Lung (tissue), 12 donors: Measurements from ENCODE around the gene SAP30BP. TPM values are rescaled to one million over a fixed set of nuclear protein-coding genes. Genes with fewer than 3 reads are reported as not detected.
A peak's percentile ranks its signal among the peaks of the same experiment; 100 is the strongest.

Experiments used
- ATAC-seq: fragments of 200-7000 bp; cut with Tn5 transposase; one replicate; pipeline ENCODE4 v1.9.1; 2020; ENCODE audit warnings: moderate number of reproducible peaks; ENCODE audit not compliant: insufficient read depth, low FRiP score
- DNase-seq, 3 donors: peaks; one replicate each; pipeline ENCODE4 v3.0.0-alpha.2; 2013 to 2017
- H3K27ac ChIP-seq, 2 donors: one replicate each; pipeline ENCODE4 v1.5.1; 2013; ENCODE audit warnings: mild to moderate bottlenecking in 2 of 2, moderate library complexity in 2 of 2, control low read depth in 1 of 2, inconsistent platforms in 1 of 2, low read depth in 1 of 2, low read length in 1 of 2
- H3K27me3 ChIP-seq, 3 donors: one replicate each; pipeline ENCODE4 v1.5.1; 2013; ENCODE audit warnings: low read length in 2 of 3; ENCODE audit not compliant: control insufficient read depth in 3 of 3, insufficient read depth in 3 of 3
- H3K36me3 ChIP-seq, 4 donors: one replicate each; pipeline ENCODE4 v1.5.1; 2013; ENCODE audit warnings: low read length in 4 of 4, mild to moderate bottlenecking in 1 of 4, moderate library complexity in 1 of 4; ENCODE audit not compliant: control insufficient read depth in 4 of 4, insufficient read depth in 4 of 4
- H3K4me1 ChIP-seq, 5 donors: one replicate each; pipeline ENCODE4 v1.5.1; 2013; ENCODE audit warnings: low read length in 5 of 5, mild to moderate bottlenecking in 2 of 5, moderate library complexity in 1 of 5; ENCODE audit not compliant: control insufficient read depth in 5 of 5, insufficient read depth in 5 of 5
- H3K4me3 ChIP-seq: one replicate; pipeline ENCODE4 v1.5.1; 2013; ENCODE audit warnings: mild to moderate bottlenecking, control low read depth, moderate library complexity
- H3K9ac ChIP-seq, 2 donors: one replicate each; pipeline ENCODE4 v1.5.1; 2013; ENCODE audit warnings: low read length in 2 of 2, control low read depth in 1 of 2; ENCODE audit not compliant: insufficient read depth in 1 of 2
- H3K9me3 ChIP-seq, 4 donors: one replicate each; pipeline ENCODE4 v1.5.1; 2013; ENCODE audit warnings: low read length in 3 of 4, mild to moderate bottlenecking in 1 of 4, moderate library complexity in 1 of 4; ENCODE audit not compliant: control insufficient read depth in 4 of 4, insufficient read depth in 3 of 4
- WGBS, 2 donors: extraction: QIAGEN DNeasy Blood & Tissue Kit; methylation state at CpG; one replicate each; pipeline ENCODE4 v1.1.7; 2013; 5-methylcytosine and 5-hydroxymethylcytosine counted together
- polyA plus RNA-seq, 2 donors: library from polyadenylated mRNA; stranded (reverse); fragments of 200-250 nt; gene quantifications; one replicate each; pipeline ENCODE4 v1.2.1, GENCODE V29; 2013
- total RNA-seq, 2 donors: library from RNA; depleted of rRNA in 1 of 2; stranded (reverse); fragments of >200 nt in 1 of 2; gene quantifications; one replicate each; pipeline ENCODE4 v1.2.1, GENCODE V29; 2014 to 2021
- TF ChIP-seq, protein P1 (sequence below): IDR thresholded peaks from 2 replicates; pipeline ENCODE4 v1.5.1; 2012; ENCODE audit warnings: mild to moderate bottlenecking; ENCODE audit errors: control extremely low read depth, extremely low read depth
- donor health status: control.
- donor health status: control.
- donor health status: Bipolar disorder and iron deficiency.
- donor health status: healthy.
- donor health status: DM: yes; HTN: yes; CAD: no.

The SAP30BP gene
- total and polyA plus RNA-seq, 4 donors: 46.5 to 82.9 (median 77.3) TPM

DNA sequence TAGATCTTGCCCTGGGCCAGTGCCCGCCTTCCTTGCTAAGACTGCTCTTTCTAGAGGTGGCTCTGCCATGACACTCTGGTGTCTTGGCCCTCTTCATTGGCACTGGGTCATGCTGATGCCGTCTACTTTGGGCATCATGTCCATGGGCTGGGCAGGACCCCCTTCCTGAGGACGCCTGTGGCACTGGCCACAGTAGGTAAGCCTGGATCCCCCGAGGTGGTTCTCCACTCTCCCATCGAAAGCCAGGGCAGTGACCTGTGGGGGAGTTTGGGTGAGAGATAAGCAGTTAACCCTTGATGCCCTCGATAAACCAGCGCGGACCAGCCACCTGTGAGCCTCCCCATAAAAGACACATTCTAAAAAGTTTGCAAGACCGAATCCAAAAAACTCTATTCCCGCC lies 34.1 kb downstream of the SAP30BP start:
- no peak for DNase-seq
- no peaks in the 10 kb centered on the region for H3K9me3 ChIP-seq
- no peak overlapping the region for H3K4me3 ChIP-seq
- H3K36me3 ChIP-seq: peaks cover 6 to 58% (median 37%) of the 10 kb centered on the region in 4 donors
- no peak overlapping the region for H3K9ac ChIP-seq
- H3K27me3 ChIP-seq: no peaks in the 10 kb centered on the region
- peak overlapping the region in 1 of 2 donors; percentile 79 for H3K27ac ChIP-seq
- no peak for ATAC-seq
- WGBS, 2 donors: 93 to 95% methylated on average over 10 of the region's 10 CpGs
- H3K4me1 ChIP-seq: peaks cover 0 to 16% (median 7%) of the 10 kb centered on the region in 5 donors
- TF ChIP-seq, protein P1, sequence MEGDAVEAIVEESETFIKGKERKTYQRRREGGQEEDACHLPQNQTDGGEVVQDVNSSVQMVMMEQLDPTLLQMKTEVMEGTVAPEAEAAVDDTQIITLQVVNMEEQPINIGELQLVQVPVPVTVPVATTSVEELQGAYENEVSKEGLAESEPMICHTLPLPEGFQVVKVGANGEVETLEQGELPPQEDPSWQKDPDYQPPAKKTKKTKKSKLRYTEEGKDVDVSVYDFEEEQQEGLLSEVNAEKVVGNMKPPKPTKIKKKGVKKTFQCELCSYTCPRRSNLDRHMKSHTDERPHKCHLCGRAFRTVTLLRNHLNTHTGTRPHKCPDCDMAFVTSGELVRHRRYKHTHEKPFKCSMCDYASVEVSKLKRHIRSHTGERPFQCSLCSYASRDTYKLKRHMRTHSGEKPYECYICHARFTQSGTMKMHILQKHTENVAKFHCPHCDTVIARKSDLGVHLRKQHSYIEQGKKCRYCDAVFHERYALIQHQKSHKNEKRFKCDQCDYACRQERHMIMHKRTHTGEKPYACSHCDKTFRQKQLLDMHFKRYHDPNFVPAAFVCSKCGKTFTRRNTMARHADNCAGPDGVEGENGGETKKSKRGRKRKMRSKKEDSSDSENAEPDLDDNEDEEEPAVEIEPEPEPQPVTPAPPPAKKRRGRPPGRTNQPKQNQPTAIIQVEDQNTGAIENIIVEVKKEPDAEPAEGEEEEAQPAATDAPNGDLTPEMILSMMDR: no peak

DNA sequence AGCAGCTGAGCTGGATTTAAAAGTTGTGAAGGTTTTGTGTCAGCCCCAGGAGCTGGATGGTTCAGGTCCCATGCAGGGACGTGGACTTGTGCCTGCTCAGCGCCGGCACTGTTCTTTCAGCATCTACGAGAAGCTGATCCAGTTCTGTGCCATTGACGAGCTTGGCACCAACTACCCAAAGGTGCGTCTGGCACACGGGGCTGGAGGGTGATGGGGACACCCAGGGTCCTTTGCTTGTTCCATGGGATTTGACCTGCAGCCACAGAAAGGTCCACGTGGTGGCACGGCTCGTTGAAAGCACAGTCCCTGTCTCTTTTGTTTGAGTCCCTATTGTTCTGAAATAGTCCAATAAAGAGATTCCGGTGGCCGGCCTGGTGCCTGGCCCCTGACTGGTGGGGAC lies 36.1 kb downstream of the SAP30BP start:
- TF ChIP-seq, protein P1: no peak
- ATAC-seq: no peak
- Histone ChIP-seq H3K36me3 (peaks cover 6 to 70% (median 39%) of the 10 kb centered on the region in 4 donors), H3K27ac (no peak overlapping the region), H3K4me3 (no peak overlapping the region), H3K27me3 (no peaks in the 10 kb centered on the region), H3K4me1 (peaks cover 0 to 14% (median 7%) of the 10 kb centered on the region in 5 donors), H3K9me3 (no peaks in the 10 kb centered on the region), H3K9ac (no peak overlapping the region)
- DNase-seq: no peak
- 96 to 97% methylated on average over 12 of the region's 12 CpGs for WGBS, 2 donors

- 96 to 98% methylated on average over 9 of the region's 9 CpGs for WGBS, 2 donors
- ATAC-seq (no peak), DNase-seq (no peak)
- H3K4me1 ChIP-seq: peaks cover 0 to 17% (median 7%) of the 10 kb centered on the region in 5 donors
- H3K9ac ChIP-seq: no peak overlapping the region
- H3K4me3 ChIP-seq: no peak overlapping the region
- TF ChIP-seq, protein P1: no peak
- H3K27me3 ChIP-seq: no peaks in the 10 kb centered on the region
- no peaks in the 10 kb centered on the region for H3K9me3 ChIP-seq
- H3K27ac ChIP-seq: no peak overlapping the region
- H3K36me3 ChIP-seq: peaks cover 6 to 74% (median 39%) of the 10 kb centered on the region in 4 donors
Measured at GRCh38 chr17:75703591-75703990, 36.5 kb downstream of the SAP30BP start.
